DMS153 (cell line): ENCODE data around the gene CEND1.

ENCODE experiments used
- DNase-seq: peaks from one replicate; lab custom pipeline; 2025; lab: John Stamatoyannopoulos, UW

Gene CEND1

DNA sequence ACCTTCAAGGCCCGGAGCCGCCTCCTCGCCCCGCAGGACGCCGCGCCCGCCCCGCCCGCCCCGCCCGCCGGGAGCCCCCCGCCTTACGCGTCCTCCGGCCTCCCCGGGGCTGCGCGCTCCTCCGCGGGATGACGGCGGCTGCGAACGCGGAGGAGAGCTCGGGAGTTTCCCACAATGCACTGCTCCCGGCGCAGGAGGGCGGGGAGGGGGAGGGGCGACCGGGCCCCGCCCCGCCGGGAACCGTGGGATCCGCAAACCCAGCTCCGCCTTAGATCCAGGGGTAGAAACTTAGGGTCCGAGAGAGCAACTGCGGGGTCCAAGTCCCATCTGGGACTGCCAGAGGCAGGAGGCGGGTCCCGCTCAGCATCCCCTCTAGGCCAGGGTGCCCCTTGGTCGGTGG is at the start of gene CEND1:
CEND1 (minus strand) TSS at position 148 of the 400 bp plus-strand sequence. CDS start 1,514 bp downstream, outside the sequence.
- no peak for DNase-seq

GRCh38 chr11:839280-839623 is 49.4 kb upstream of the CEND1 start:
- no peak for DNase-seq

DNA sequence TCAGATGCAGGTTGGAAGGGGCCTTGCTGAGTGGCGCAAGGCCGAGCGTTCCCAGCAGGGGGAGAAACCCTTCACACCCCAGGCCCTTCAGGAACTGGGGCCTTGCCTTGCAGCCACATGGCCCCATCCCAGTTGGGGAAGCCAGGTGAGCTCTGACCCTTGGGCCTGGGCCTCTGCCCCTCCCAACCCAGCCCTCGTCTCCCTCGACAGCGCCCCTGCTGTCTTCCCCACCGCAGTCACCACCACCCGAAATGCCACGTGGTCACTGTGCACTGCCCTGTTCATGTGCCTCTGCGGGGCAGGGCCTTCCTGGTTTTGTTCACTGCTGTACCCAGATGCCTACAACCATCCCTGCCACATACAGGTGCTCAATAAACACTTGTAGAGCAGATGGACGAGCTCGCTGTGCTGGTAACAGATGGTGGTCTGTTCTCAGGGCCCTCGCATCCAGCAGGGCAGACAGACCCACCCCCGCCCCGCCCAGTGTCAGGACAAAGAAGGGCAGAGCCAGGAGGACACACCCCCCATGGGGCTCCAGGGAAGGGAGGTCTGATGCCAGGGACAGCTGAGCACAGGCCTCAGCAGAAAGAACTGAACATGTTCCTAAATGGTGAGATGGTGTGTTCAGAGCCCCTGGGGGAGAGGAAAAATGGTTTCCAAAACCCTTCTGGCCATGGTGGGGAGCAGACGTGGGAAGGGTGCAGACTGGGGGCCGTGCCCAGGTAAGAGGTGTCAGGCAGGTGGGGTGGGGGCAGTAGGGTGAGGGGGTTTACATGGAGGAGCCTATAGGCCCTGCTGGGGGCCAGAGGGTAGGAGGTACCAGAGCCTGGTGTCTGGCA is 48.8 kb upstream of the CEND1 start:
- DNase-seq: no peak

DNA sequence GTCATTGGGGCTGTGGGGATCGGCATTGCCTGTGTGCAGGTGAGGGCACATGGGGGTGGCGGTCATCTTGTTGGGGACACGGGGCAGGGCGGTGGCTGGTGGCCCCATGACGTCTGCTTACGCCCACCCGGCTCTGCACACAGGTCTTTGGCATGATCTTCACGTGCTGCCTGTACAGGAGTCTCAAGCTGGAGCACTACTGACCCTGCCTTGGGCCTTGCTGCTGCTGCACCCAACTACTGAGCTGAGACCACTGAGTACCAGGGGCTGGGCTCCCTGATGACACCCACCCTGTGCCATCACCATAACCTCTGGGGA is 48.1 kb upstream of the CEND1 start:
- DNase-seq: no peak

GRCh38 chr11:837189-837989 is 47.5 kb upstream of the CEND1 start:
- no peak for DNase-seq

DNA sequence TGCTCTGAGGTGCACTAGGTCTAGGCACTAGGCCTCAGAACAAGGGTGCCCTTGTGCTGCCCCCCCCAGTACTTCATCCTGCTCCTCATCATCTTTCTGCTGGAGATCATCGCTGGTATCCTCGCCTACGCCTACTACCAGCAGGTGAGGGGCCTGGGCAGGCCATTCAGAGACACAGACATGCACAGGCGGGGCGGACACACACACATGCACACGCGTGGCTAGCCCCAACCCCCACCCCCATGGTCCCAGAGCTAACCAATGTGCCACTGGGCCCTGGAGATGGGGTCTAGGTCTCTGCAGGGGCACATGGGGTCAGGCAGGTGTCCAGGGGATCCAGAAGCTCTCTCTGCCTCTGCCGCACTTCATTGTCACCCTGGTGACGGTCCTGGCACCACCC is 46.8 kb upstream of the CEND1 start:
- no peak for DNase-seq

DNA sequence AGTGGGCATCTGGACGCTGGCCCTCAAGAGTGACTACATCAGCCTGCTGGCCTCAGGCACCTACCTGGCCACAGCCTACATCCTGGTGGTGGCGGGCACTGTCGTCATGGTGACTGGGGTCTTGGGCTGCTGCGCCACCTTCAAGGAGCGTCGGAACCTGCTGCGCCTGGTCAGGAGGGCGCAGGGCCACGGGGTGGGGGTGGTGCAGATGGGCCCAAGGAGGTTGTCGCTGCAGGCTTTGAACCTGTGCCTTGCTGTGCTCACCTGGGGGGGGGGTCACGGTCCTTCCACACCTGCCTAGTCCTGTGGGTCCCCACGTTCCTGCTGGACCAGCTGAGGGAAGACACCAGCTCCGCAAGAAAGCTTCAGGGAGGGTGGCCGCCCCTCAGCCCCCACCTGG is 46.4 kb upstream of the CEND1 start:
- DNase-seq: no peak

DNA sequence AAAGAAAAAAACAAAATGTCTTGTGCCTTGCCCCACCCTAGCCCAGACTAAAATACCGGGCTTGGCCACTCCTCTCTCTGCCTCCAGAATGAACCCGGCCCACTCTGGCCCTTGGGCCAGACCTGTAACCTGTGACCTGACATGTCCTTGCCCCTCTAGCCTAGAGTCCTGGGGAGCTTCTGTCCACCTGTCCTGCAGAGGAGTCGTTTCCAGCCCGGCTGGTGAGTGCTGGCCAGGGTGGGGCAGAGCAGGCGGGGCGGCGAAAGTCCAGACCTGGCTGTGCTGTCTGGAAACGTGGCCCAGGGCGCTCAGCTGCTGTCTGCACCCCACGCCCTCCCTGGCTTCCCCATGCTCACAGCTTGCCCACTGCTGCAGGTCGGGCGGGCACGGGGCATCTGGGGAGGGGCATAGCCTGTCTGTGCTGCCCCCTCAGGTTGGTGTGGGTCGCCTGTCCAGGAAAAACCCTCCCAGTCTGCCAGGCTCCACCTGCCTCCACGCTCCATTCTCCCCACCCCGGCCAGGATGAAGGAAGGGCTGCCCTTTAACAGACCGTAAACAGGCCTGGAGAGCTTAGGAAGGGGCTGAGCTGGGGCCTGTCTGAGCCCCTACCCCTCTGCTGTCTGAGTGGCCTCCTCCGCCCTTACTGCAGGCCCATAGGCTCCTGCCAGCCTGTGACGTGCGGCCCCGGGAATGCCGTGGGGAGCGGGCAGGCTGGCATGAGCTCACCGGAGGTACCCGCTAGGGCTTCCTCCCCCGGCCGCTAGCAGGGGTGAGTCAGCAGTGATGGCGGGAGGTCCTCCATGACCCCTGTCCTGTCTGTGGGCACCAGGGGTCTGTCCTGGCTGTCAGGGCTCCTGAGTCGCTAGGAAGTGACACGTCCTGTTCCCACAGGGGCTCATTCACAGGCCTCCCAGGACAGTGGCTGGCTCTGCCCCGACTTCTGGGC is 44.8 kb upstream of the CEND1 start:
- DNase-seq: no peak

DNA sequence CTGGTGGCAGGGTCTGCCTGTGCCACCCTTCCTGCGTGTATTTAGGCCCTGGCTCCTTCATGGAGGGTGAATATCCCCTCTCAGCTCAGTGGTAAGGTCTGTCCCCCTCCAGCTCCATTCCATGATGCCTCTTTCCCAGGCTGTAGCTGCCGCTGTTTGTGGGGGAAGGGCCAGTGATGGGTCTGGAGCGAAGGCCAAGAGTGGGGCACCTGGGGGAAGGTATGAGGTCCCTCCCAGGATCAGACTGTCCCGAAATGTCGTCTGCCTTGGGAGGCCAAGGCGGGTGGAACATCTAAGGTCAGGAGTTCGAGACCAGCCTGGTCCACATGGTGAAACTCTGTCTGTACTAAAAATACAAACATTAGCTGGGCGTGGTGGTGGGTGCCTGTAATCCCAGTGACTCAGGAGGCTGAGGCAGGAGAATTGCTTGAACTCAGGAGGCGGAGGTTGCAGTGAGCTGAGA is 44.0 kb upstream of the CEND1 start:
- DNase-seq: no peak

GRCh38 chr11:833114-833791 is 43.4 kb upstream of the CEND1 start:
- DNase-seq: no peak

GRCh38 chr11:832529-833113 is 42.7 kb upstream of the CEND1 start, which contains the start of gene CD151:
Gene CD151 (plus strand): TSS chr11:832952. CDS start chr11:836070, 3,118 bp downstream.
- DNase-seq: no peak

GRCh38 chr11:831961-832528 is 42.2 kb upstream of the CEND1 start:
- no peak for DNase-seq

DNA sequence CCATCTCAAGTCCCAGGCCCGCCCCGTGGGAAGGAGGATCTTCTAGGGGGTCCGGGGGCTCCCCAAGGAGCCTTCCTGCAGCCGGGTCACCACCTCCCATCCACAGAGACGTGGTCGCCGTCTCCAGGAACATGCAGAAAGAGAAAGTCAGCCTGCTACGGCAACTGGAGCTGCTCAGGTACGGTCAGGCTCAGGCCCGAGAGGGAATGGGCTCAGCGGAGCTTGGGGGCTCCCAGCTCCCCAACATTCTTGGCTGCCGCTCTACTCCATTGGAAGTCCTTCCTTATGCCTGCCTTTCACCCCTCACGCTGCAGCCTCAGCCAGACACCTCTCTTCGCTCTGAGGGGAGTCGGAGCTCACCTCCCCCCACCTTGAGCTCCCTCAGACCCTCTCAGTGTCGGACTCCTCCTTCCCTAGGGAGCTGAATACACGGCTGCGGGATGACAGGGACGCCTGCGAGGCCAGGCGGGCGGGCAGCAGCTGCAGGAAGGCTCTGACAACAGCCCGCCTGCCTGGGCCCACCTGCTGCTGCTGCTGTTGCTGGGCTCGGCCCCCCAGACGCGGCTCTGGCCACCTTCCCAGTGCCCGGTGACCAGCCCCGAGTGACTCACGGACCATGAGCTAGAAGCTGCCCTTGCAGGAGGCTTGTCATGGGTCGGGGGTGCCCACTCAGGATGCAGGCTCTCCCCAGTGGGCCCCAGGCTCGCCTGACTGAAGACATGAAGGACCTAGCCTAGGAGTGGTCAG is 41.4 kb upstream of the CEND1 start:
- DNase-seq: no peak

DNA sequence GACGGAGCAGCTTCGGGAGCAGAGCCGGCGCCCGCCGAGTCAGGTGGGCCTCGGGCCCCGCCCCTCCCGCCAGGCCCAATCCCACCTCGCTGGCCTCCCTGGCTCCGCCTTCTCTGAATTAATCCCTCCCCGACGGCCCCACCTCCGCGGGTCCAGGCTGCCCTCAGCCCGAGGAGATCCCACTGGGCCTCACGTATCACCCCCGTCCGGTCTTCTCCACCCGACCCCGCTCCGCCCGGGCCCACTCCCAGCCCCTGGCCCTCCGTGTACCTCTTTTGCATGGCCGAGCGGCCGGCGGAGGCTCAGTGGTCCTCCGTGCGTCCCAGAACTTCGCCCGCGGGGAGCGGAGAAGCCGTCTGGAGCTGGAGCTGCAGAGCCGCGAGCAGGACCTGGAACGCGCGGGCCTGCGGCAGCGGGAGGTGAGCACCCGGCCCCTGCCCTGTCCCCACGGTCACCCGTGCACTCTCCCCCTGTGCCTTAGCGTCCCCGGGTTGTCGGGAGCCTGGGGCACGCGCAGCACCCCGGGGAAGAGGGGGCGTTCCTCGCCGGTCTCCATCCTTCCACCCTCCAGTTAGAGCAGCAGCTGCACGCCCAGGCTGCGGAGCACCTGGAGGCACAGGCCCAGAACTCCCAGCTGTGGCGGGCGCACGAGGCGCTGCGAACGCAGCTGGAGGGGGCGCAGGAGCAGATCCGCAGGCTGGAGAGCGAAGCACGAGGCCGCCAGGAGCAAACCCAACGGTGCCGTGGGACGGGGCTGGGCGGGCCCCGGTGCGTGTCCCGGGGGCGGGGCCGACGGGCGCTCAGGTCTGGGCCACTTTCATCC is 40.6 kb upstream of the CEND1 start:
- DNase-seq: peak; percentile 59

GRCh38 chr11:829847-830294 is 40.0 kb upstream of the CEND1 start:
- DNase-seq: no peak

DNA sequence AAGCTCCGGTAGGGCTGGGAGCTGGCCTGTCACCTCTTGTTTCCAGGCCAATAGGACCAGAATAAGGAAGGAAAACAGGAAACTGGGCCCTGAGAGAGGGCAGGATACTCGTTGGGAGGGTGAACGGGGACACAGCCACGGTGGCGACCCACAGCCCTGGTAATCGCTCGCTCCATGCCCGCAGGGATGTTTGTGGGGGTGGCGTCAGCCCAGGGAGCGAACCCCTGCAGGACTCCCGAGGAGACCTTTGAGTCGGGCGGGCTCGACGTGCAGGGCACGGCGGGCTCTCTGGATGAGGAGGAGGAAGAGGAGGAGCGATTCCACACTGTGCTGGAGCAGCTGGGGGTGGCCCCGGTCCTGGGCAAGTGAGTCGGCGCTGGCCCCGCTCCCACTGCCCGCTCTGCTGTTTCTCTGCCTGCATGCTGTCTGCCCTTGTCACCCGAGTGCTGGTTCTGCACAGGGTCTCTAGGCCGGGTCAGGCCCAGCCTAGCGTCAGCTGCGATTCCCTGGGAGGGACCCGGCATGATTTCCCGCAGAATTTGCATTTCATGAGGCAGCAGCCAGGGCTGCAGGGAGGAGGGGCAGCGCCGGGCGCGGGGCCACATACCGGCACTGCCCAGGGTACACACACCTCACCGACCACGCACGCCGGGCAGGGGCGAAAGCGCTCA is 39.4 kb upstream of the CEND1 start:
- DNase-seq: peak; percentile 50

DNA sequence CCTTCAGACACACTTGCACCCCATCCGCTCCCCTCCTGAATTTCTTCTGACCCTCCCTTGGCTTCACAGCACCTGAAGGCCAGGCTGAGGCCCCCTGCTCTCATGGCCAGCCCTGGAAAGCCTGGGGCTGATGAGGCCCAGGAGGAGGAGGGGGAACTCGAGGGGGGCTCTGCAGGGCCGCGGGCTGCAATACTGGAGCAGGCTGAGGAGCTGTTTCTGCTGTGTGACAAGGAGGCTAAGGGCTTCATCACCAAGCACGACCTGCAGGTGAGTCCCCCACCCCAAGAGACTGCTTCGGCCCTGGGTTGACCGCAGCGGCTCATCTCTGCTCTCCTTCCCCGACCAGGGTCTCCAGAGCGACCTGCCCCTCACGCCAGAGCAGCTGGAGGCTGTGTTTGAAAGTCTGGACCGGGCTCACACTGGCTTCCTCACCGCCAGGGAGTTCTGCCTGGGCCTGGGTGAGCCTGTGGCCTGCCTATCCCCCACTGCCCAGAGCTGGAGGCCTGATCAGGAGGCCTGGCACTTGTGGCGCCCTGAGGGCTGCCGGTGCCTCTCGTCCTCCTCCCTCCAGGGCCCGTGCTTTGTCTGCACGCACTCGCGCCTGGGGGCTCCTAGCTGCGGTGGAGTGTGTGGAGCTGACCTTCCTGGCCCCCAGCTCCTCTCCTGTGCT is 38.8 kb upstream of the CEND1 start:
- DNase-seq: no peak

DNA sequence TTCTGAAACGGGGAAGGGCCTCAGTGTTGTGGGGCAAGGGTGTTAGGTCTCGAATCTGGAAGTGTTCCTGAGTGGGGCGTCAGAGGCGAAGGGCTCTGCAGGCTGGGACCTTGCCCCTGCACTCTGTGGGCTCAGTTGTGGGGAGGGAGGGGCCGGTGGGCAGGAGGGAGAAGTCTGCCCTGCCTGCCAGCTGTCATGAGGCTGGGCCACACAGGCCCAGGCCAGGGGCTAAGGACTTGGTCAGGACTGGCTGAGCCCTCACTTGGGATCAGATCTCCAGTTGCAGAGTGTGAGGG is 38.0 kb upstream of the CEND1 start, which contains the start of gene CRACR2B:
CRACR2B (plus strand) TSS at position 23 of the 296 bp plus-strand sequence. CDS start 689 bp downstream, outside the sequence.
- peak; percentile 48 for DNase-seq
